SU-DHL-6 (cell line): ENCODE data around the gene ADGRE3.

Experiments used
- CTCF ChIP-seq: fragments of 200-600 bp; sonication (generic); IDR thresholded peaks from one replicate; pipeline ENCODE4 v1.5.1; 2017; ENCODE audit warnings: antibody characterized with exemption, mild to moderate bottlenecking, low read length, moderate library complexity; ENCODE audit not compliant: insufficient read depth, poor library complexity, severe bottlenecking
- EZH2phosphoT487 ChIP-seq: fragments of 200-600 bp; sonication (generic), shearing (Covaris generic); conservative IDR thresholded peaks from 2 replicates; pipeline ENCODE4 v1.6.1; 2018; ENCODE audit warnings: mild to moderate bottlenecking, antibody characterized with exemption, low read length, moderate library complexity, mixed read lengths

GRCh38 chr19:14661372-14661924 is 13.2 kb downstream of the ADGRE3 start:
- TF ChIP-seq CTCF (no peak), EZH2phosphoT487 (no peak)
